Measurements from ENCODE around the gene DAND5.

Gene DAND5

DNA sequence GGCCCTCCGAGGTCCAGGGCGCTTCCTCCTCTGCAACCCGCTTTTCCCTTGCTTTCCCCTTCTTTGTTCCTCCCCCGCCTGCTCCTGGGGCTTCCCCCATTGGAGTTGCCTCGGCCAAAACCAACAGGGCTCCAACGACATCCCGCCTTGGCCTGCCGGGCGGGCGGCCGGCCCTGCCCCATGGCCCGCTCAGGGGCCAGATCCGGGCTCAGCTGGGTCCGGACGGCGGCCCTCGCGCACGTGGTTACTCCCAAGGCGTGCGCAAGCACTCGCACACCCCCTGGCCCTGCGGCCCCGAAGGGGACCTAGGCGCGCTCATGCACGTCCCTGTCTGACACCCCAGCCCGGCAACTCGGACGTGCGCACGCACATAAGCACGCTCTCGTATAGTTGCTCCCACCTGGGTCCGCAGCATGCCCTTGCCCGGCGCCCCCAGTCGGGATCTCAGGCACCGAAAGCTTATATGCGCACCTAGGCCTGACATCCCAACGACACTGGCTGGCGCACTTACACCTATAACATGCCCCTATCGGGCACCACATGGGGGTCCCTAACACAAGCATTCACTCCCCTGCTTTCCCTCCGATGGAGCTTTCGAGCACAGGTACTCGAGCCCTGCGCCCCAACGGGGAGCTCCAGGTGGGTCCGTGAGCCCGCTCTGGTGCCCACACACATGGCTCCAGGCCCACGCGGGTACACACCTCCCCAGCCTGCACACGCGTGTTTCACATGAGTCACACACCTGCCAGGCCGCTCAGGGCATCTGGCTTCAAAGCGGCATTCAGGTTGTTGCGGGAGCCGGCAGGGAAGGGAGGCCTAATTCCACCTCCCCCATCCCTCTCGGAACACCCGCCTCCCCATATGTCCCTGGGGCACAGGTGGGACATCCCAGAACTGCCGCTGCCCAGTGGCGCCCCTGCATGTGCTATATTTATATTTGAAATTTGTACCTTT lies 40.9 kb downstream of the DAND5 start:
- DNase-seq (ENCODE audit: low read depth in 3 of 3) = no peak

DNA sequence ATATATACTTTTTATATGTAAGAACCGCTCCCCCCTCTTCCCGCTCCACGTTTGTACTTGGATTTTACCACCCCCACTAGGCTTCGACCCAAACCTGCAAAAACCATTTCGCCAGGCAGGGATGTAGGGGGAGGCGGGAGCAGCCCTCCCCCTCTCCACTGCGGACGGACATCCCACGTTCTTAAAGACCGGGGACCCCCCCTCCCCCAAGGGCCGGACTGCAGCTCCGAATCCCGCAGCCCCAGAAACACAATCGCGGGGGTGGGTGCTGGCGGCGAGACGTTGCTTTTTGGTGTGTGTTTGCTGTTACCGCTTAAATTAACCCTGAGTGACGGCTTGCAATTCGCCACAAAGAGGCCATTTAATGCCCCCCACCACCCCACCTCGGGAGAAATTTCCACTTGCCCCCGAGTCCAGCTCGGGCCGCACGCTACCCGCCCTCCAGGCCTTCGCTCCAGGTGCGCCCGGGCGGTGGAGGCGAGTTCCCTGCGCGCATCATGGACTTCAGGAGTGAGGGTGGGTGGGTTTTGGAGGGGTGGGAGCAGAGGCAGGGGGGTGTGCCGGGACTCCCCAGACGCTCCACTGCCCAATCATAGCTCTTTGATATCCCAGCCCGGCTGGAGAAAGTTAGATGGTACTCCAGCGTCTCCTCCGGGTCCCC lies 41.7 kb downstream of the DAND5 start:
- no peak for DNase-seq (ENCODE audit: low read depth in 3 of 3)

DNA sequence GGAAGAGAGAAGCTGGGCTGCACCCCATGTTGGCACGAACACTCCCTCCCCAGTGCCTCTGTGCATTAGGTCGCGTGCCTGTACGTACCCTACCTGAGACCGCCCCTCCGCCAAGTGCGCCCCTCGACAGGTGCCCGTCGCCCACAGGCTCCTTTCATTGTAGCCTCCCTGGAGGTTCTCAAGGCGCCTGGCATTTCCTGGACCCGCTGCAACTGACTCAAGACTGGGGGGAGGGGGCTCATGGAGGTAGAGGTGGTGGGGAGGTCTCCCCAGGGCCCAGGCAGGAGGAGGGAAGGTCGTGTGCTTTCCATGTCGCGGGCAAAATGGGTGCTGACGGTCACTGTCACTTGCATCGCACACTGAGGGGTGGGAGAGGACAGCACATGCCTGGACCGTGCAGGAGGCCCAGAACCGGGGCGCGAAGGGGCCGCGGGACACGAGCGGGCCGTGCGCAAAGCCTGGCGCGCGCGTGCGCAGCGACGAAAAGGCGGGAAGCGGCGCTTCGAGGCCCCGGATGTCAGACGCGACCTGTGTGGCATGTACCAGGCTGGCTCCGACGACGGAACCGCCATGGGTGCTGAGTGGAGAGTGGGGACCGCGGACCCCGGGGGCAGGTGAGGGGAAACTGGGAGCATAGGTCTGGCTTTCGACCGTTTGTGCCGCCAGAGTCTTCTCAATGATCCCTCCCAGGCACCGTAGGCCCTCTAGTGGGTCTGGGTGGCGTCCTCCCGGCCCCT lies 42.4 kb downstream of the DAND5 start:
- DNase-seq (ENCODE audit: low read depth in 3 of 3) = no peak

DNA sequence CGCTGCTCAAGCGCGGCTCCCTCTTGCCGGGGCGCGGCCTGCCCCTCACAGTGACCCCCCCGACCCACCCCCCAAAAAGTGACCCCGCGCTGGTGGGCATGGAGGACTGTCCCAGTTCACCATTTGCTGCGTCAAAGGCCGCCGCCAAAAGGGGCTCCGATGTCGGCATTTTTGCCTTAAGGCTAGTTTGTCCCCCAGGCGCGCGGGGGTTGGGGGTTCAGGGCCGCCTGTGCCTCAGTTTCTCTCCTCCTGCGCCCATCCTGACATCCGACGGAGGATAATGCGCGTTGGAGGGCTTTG lies 43.0 kb downstream of the DAND5 start:
- no peak for DNase-seq (ENCODE audit: low read depth in 3 of 3)

DNA sequence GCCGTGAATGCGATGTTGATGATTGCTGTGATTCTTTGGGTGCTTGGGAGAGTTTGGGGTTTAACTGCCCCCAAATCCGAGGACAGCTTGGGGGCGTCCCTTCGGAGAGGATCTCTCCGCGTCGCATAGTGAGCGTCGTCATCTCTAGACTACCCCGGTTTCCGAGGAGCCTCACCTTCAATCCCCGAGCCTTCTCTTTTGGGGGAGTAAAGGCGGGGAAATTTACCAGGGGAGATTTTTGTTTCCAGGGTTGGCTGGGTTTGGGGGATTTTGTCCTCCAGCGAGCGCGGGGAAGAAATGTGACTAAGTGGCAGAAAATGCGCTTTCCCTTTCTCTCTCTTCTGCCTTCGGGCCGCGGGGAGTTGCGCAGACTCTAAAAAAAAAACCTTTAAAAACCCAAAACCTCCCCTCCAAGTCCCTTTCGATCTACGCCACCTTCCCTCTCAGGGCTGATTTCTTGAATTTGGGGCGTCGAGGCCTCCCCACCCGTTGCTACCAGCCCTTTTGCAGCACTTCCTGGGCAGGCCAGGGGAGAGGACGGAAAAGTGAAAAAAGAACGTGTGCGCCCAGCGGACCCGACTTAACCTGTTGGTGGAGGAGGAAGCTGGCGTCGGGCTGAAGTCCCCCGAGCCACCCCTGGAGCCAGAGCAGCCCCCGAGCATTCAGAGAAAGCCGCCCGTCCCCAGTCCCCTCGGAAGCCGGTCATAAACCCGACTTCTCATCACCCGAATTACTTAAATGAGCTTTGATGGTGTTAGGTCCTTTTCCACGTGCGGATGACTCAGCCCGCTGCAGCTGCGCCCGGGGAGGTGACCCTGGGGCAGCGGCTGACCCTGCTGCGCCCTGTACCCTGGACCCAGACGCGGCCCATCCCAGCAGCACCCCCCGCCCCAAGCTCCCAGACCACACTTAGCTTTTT lies 43.6 kb downstream of the DAND5 start:
- DNase-seq (ENCODE audit: low read depth in 3 of 3) = no peak

DNA sequence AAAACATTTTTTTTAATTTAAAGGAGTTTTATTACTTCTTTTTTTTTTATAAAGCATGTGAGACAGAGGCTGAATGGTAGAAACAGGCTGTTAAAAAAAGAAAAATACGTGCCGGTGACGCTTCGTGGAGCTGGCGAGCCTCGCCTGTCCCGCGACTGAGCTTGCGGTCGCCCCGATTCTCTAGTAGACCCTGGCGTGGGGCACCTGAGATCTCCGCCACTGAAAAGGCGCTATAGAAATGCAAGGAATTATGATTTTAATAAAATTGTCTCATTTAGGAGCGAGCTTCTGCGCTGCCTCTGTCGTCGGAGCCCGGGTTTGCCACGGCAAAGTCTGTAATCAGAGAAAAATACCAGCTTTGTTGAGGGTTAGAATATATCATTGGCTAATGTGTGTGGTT lies 44.3 kb downstream of the DAND5 start:
- no peak for DNase-seq (ENCODE audit: low read depth in 3 of 3)

DNA sequence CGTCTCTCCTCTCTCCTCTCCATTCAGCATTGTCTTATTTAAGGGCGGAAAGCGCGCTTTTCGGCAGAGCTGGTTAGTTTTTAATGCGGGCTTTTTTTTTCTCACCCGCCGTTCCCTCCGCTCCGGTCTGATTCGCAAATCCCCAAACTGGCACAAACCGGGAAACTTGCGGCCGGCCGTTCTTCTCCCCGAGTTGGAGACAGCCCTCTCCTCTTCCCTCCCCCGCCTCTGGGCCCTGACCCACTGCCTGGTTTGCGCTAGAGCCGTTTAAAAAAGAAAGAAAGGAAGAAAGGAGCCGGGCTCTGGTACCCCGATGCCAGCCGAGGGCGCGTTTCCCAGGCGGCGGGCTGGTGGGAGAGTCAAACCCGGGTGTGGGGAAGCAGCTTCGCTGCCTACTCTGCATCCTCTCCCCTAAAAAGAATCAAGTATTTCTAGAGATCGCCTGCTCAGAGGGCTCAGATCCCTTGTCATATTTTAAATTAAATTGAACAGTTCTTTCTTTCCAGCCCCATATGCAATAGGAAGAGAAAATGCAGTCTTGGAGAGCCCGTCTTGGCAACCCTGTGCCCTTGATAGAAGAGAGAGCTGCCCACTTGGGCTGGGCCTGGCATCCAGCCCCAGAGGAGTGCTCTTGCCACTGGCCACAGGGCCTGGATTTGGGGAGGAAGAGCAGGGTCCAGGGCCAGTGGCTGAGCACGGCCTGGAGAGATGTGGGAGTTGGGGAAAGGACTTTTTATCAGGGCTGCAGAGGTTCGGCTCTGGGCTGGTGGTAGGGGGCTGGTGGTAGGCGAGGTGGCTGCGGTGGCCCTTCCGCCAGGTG lies 44.9 kb downstream of the DAND5 start:
- DNase-seq (ENCODE audit: low read depth in 3 of 3) = no peak

DNA sequence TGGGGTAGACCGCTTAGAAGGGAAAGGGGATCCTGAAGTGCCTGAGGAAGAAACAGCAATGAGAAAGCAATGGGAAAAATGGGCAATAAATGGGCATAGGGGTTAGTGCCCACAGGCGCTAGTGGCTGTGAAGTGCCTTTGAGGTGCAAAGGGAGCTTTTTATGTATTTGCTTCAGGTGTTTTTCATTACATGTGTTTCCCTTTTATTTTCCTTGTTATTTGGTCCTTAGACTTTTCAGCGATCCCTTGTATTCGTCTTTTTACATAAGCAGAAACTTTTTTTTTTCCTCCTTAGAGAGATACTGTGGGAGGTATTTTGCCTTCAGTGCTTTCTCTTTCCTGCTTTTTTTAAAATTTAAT lies 45.5 kb downstream of the DAND5 start:
- no peak for DNase-seq (ENCODE audit: low read depth in 3 of 3)

DNA sequence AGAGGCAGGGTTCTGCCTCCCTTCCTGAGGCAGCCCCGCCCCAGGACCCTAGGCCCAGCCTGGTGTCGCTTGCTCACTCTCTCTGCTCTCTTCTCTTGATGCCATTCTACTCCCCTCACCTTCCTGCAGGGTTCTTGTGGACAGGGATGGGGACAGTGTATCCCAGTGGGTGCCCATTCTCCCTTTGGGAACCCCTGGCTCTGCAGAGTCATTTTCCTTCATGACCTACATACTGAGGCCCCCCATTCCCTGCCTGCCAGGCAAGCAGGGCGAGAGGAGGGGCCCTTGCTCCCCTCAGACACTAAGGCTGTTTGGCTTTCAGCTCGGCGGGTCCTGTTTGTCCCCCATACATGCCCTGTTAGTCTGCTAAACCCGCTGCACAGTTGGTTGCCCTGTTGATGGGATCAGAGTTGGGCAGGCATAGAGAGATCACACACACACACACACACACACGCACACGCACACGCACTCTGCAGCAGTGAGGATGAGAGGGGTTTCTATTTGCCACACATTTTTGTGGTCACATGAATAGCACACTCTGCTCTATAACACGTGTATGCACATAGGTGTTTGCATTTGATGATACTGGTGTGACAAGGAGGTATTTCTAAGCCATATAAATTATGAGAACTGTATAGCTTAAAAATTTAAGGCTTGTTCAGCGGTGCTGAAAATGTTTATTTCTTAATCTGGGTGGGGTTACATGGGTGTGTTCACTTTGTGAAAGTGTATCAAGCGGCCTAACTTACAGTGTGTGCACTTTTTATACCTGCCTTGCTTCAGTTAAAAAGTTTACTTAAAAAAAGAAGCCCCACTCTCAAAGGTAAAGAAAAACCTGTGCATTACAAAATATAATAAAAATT lies 46.2 kb downstream of the DAND5 start:
- DNase-seq (ENCODE audit: low read depth in 3 of 3) = no peak

DNA sequence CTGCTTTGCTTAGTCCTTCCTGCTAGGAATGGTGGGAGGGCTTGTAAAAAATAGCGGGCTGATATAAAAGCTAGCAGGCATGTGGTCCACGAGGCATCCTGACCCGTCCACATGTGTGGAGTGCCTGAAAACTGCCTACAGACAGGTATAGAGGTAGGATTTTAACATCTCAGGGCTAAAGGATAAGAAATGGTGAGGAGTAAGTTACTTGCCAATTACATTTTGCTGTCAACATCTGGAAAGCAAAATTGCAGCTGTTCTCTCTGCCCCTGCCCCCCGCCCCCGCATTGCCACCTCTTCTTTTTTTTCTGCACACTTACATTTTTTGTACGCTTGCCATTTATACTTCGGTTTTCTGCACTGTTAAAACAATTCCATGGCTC lies 46.9 kb downstream of the DAND5 start:
- no peak for DNase-seq (ENCODE audit: low read depth in 3 of 3)

DNA sequence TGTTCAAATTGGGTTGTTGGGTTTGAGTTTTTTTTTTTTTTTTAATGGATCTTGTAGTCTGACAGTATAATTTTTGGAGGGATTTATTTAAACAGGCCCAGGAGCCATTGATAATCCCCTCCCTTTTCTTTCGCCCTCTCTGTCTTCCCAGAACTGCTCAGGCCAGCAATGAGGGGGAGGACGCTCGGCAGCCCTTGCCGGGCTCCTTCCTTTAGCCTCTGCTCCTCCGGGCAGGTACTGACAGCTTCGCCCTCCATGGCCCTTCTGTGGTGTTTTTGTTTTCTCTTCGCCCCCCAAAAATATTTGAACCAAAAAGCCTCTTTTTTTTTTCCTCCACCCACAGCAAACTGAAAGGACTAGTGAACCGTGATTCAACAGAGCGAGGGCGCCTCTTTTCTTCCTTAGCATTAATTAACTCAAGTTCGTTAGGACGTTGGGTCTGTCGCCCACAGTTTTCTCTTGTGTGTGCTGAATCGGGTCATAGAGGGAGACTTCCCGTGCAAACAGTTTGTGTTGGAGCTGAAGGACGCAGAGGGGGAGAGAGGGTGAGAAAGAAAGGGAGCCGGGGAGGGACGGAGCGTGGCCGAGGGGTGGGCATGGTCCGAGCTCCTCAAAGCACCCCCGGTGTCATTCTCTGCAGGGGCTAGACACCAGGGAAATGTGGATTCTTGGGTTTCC lies 47.4 kb downstream of the DAND5 start:
- DNase-seq (ENCODE audit: low read depth in 3 of 3) = no peak

DNA sequence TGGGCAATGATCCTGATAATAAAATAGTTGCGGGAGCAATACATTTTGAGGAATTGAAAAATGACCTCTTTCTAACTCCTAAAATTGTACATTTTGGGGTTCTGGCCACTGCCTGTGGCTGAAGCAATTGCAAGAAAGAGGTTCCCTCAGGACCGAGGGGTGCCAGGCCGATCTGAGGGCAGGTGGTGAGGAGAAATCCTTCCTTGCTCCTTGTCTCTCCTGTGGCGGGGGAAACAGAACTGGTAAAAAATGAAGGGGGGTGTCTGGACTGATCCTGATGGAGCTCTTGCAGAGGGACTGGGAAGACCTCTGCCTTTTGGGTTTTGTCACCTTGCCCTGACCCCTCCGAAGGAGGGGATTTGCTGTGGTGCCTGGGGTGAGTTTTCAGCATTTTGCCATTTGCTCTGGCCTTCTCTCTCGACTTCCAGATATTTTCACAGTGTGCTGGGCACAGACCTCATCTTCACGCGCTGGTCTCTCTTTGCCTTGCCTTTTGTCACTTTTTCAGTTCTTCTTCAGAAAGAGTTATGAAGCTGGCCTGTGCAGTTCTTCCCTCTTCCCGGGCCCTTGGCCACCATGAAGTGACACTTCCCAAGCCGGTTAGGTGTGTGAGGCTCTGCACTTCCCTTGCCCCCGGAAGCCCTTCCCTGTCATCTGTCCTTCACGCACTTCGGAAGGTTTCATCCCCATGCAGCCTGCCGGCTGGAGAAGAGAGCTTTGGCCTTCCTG lies 48.1 kb downstream of the DAND5 start:
- no peak for DNase-seq (ENCODE audit: low read depth in 3 of 3)

DNA sequence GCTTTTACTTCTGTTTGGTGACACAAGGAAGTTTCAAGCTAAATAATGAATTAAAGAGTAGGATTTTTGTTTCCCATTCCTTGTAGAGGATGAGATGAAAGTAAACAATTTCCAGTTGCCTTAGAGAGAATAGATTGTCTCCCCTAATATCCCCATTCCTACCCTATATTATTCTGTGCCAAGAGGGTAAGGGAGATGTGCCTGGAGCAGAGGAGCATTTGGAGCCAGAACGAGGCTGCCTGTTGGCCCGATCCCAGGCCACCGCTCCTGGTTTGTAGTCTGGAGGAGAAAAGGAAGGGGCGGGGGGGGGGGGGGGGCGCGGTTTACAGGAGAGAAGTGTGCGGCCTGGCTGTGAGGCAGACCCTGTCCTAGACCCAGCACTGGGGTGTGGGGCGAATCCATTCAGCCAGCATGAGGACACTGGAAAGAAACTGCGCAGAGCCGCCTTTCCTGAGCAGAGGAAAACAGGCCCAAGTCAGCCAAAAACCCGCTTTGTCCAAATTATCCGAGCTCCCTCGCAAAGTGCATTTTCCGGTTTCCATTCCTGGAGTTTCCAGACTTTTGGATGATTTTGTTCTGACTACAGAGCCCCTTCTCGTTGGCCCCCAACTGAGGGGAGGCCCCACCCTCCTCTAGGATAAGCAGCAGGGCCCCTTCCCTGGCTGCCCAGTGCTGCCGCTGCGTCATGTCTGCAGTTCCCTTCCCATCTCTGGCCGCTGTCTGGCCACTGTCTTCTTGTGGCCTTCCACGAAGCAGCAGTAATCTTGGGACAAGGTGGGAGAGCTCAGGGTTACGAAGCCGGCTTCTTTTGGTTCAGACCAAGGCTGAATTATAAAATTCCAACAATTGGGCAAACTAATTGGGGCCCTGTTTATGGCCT lies 48.9 kb downstream of the DAND5 start:
- DNase-seq (ENCODE audit: low read depth in 3 of 3) = no peak

DNA sequence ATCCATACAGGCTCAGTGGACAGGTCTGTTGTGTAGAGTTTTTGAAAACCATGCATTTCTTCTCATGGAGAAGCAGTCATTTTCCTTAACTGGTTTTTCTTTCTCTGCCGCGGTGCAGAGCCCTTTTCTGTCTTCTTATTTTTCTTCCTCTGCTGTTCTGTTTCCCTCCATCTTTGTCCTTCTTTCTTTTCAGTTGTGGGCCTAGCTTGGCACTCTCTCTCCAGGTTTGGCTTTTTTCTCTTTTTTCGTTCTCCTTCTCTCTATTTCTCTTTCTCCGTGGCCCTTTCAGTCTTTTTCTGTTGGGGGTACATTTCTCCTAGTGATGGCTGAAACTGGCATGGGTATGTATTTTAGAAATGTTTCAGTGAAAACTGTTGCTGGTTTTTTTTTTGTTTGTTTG lies 50.0 kb downstream of the DAND5 start:
- no peak for DNase-seq (ENCODE audit: low read depth in 3 of 3)

DNA sequence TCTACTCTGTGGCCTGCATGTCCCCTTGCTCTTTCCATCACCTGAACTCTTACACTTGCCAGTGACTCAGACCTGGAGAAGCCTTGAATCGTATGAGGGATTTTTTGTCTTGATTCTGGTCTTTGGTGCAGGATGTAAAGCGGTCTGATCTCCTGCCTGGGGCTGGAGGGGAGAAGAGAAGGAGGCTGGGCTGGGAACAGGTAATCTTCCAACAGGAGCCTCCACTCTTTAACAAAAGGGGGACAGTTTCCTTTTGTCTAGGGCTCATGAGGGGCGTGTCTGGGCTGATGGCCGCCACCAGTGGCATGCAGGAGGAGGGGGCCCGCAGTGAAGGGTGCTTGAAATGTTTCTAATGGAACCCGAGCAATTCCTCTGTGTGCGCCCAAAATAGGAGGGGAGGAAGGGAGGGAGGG lies 50.6 kb downstream of the DAND5 start:
- no peak for DNase-seq (ENCODE audit: low read depth in 3 of 3)

DNA sequence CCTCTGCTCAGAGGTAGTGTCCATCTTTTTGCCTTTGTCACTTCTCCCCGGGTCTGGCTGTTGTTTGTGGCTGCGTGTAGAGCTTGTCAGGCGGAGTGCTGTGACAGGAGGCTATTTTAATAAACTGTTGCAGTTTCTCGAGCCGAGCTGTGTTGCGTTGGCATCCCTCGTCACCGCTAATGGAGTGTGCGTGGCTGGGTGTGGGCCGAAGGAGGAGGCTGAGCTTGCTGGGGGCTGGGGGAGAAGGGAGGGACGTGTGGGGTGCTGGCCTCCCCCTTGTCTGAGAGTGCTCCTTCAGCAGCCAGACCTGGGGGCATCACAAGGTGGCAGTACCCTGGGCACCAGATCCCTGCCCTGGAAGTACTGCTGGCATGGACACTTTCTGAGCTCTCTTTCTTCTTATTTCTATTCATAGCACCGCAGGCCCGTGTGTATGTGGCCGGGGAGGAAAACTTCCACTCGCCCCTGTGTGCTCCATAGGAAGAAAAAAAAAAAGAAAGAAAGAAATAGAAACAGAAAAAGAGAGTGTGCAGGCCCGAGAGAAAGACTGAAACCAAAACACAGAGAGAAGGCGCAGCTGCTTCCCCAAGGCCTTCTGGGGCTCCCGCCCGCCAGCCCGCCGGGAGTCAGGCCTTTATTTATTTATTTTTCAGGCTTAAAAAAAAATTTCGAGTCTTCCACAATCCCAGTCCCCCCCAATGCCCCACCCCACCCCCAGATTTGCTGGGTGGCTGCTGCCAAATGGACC lies 52.9 kb downstream of the DAND5 start:
- DNase-seq (ENCODE audit: low read depth in 3 of 3) = no peak

Measured in stimulated activated CD4-positive, alpha-beta T cell treated with anti-CD3 and anti-CD28 coated beads, TNF-alpha, amount 100 ng/mL, for 4 hours (primary cell).